ENCODE data around the gene METTL13.

Gene METTL13

DNA sequence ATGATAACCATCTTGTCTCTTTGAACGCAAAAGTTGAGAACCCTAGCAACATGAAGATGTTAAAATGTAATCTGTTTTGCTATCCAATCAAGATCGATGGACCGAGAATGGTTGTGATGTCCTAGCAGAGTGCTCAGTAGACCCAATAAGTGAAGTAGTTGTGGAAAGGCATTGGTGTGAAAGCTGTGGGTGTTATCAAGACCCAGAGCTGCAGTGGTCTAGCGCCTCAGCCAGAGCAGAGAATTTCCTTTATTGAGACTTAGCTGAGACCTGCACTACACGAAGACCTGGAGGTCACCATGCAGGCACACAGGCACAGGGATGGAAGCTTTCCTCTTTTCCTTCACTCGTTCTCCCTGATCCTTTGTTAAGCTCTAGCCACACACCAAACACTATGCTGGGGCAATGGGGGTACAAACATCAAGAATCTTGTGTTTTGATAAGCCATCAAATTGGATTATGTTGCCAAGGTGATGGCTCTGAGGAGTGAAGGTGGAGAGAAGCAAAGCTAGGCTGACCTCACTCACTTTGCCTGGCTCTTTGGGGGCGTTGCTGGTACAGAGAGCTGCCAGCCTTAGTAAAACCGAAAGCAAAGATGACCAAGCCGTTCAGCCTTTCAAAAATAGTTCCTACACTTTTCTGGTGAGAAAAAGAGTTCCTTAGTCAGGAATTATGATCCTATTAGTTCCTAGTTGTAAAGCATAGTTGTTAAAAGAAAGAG lies 24.1 kb downstream of the METTL13 start:
- H3K4me3 Mint-ChIP-seq = no peak overlapping the region

DNA sequence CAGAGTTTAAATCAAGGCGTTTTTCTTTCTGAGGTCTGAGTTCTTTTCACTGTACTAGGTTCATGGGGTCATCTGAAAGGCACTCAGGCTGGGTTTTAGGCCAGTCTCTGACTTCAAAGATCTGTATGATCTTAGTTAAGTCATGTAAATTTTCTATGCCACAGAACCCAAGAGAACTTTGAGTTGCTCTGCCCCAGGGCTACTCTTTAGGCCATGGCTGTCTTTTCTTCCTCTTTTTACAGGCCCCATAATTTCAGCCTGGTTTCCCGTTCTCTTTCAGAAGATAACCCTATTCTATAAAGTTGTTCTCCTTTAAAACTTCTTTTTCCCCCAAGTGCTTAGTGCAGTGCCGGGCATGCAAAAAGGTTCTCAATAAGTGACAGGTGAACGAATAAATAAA lies 26.1 kb downstream of the METTL13 start:
- no peaks in the 10 kb centered on the region for H3K4me1 Mint-ChIP-seq
- no peaks in the 10 kb centered on the region for H3K36me3 Mint-ChIP-seq (ENCODE audit: low read depth)
- no peaks in the 10 kb centered on the region for H3K27me3 Mint-ChIP-seq (ENCODE audit: low read depth, poor library complexity)
- no peak overlapping the region for H3K4me3 Mint-ChIP-seq
- DNase-seq = no peak
- TF ChIP-seq, protein P1, sequence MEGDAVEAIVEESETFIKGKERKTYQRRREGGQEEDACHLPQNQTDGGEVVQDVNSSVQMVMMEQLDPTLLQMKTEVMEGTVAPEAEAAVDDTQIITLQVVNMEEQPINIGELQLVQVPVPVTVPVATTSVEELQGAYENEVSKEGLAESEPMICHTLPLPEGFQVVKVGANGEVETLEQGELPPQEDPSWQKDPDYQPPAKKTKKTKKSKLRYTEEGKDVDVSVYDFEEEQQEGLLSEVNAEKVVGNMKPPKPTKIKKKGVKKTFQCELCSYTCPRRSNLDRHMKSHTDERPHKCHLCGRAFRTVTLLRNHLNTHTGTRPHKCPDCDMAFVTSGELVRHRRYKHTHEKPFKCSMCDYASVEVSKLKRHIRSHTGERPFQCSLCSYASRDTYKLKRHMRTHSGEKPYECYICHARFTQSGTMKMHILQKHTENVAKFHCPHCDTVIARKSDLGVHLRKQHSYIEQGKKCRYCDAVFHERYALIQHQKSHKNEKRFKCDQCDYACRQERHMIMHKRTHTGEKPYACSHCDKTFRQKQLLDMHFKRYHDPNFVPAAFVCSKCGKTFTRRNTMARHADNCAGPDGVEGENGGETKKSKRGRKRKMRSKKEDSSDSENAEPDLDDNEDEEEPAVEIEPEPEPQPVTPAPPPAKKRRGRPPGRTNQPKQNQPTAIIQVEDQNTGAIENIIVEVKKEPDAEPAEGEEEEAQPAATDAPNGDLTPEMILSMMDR (IDR thresholded peaks at IDR 0.05) = no peak
- H3K27ac Mint-ChIP-seq = no peak overlapping the region
- no peaks in the 10 kb centered on the region for H3K9me3 Mint-ChIP-seq

More for the DNA sequence above, 24.1 kb downstream of the METTL13 start:
- Mint-ChIP-seq H3K36me3 (ENCODE audit: low read depth) (no peaks in the 10 kb centered on the region), H3K4me1 (peaks cover 12% of the 10 kb centered on the region), H3K27ac (no peak overlapping the region), H3K9me3 (no peaks in the 10 kb centered on the region), H3K27me3 (ENCODE audit: low read depth, poor library complexity) (no peaks in the 10 kb centered on the region)
- TF ChIP-seq, protein P1 (IDR thresholded peaks at IDR 0.05) = no peak
- DNase-seq = no peak

DNA sequence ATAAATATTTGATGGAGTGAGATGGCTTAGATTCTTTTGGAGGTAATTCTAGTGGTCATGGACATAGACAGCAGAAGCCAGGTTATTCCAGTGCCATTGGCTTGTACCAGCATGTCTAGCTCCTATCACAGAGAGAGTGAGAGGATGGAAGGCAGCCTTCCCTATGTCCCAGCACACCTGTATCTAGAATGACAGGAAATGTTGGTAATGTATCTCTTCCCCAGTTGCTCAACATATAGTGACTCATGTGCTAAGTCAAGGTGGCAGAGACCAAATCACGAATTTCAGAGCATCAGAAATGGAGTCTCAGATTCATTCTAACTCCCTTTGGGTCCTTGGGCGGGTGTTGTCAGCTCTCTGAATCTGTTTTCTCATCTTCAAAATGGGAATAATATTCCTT lies 28.4 kb downstream of the METTL13 start:
- Mint-ChIP-seq H3K4me1 (peaks cover 5% of the 10 kb centered on the region), H3K27me3 (ENCODE audit: low read depth, poor library complexity) (no peaks in the 10 kb centered on the region), H3K27ac (no peak overlapping the region), H3K9me3 (no peaks in the 10 kb centered on the region), H3K4me3 (no peak overlapping the region), H3K36me3 (ENCODE audit: low read depth) (no peaks in the 10 kb centered on the region)
- TF ChIP-seq, protein P1 (IDR thresholded peaks at IDR 0.05) = no peak
- no peak for DNase-seq

DNA sequence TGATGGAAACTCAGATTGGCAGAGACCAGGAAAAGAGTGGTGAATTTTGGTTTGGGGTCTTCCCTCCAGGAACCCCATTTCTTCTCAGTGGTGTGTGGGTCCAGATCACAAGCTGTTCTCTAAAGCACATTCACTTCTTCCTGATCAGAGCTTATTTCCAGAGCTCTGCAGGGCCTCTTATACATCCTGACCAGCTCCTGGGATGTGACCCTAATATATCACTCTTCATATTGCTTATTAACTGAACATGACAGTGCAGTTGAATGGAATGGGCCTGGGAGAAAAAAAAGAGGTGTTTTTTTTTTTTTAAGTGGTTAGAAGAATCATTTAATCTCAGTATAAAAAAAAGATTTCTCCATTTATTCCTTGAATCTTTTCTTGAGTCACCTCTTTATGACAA lies 30.2 kb downstream of the METTL13 start:
- DNase-seq = no peak
- no peaks in the 10 kb centered on the region for H3K9me3 Mint-ChIP-seq
- H3K4me1 Mint-ChIP-seq = peaks cover 9% of the 10 kb centered on the region
- H3K27me3 Mint-ChIP-seq (ENCODE audit: low read depth, poor library complexity) = no peaks in the 10 kb centered on the region
- no peaks in the 10 kb centered on the region for H3K36me3 Mint-ChIP-seq (ENCODE audit: low read depth)
- no peak overlapping the region for H3K27ac Mint-ChIP-seq
- H3K4me3 Mint-ChIP-seq = no peak overlapping the region
- TF ChIP-seq, protein P1 (IDR thresholded peaks at IDR 0.05) = no peak

DNA sequence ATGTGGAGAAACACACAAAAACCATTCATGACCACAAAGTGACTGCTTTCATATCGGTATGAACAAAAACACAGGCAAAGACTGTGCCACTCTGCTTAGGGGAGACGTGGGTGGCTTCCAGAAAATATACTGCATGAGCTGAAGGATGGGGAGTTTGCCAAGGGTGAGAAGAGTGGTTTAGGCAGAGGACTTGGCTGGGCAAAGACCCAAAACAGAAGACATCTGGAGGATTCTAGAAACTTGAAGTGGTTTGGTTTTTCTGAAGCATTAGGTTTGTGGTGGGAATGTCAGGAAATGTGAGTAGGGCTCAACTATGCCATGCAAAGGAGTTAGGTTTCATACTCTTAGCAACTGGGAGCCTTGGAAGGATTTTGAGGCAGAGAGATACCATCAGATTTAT lies 33.2 kb downstream of the METTL13 start:
- Mint-ChIP-seq H3K27me3 (ENCODE audit: low read depth, poor library complexity) (peaks cover 2% of the 10 kb centered on the region), H3K27ac (no peak overlapping the region), H3K4me1 (peaks cover 24% of the 10 kb centered on the region), H3K9me3 (no peaks in the 10 kb centered on the region), H3K4me3 (no peak overlapping the region), H3K36me3 (ENCODE audit: low read depth) (no peaks in the 10 kb centered on the region)
- TF ChIP-seq, protein P1 (IDR thresholded peaks at IDR 0.05) = no peak
- DNase-seq = no peak

DNA sequence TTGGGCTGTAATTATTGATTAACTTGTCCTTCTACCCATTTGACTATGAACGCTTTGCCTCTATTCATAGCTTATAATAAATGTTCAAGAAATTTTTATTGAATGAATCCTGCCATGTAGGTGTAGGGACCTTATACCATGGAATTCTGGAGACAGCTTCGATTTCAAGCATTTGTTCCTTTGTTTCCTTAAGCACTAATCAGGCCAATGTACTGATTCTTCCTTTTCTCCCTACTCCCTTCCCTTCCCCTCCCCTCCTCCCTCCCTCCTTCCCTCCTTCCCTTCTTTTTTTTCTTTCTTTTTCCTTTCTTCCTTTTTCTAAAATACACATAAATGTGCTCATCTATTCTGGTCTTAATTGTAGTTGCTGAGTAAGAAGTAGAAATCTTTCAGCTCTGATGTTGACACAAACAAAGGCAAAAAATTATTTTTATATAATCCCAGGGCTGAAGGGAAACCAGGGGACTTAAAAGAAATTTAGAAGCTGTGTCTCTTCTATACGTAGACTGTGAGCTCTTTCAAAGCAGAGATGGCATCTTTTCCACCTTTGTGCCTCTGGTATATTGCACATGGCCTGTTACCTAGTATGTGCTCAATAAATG lies 34.9 kb downstream of the METTL13 start:
- TF ChIP-seq, protein P1 (IDR thresholded peaks at IDR 0.05) = no peak
- Mint-ChIP-seq H3K9me3 (no peaks in the 10 kb centered on the region), H3K36me3 (ENCODE audit: low read depth) (no peaks in the 10 kb centered on the region), H3K4me1 (peaks cover 24% of the 10 kb centered on the region), H3K4me3 (no peak overlapping the region), H3K27me3 (ENCODE audit: low read depth, poor library complexity) (peaks cover 2% of the 10 kb centered on the region), H3K27ac (peak overlapping the region; percentile 66)
- no peak for DNase-seq

Measured in nephron progenitor cell (in vitro differentiated cells).